DMS114 treated with DMSO at 0.1 percent for 48 hours (cell line): ENCODE measurements around the gene TAF1A.

ENCODE experiments used
- DNase-seq: peaks from one replicate; lab custom pipeline; 2025; ENCODE audit not compliant: unreplicated experiment; lab: John Stamatoyannopoulos, UW

The TAF1A gene

GRCh38 chr1:222539951-222540597, 49.7 kb downstream of the TAF1A start:
- DNase-seq: no peak

GRCh38 chr1:222535455-222535854, 54.3 kb downstream of the TAF1A start:
- DNase-seq: no peak

DNA sequence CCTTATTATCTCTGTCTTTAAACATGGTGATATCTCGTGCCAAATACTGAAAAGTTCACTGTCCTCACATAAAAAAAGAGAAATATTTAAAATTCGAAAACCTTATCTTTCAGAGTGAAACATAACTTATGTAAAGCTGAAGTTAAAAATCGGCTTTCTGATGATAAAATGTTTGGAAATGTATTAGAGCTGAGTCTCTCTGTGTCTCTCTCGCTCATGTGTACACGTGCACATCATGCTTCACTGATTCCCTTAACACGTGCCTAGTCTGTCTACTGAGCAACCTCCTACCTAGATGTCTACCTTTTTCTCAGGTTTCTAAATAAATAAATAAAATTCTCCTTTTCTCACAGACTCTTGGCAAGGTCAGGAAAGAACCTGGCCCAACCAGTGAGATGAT, 58.9 kb downstream of the TAF1A start:
- no peak for DNase-seq

DNA sequence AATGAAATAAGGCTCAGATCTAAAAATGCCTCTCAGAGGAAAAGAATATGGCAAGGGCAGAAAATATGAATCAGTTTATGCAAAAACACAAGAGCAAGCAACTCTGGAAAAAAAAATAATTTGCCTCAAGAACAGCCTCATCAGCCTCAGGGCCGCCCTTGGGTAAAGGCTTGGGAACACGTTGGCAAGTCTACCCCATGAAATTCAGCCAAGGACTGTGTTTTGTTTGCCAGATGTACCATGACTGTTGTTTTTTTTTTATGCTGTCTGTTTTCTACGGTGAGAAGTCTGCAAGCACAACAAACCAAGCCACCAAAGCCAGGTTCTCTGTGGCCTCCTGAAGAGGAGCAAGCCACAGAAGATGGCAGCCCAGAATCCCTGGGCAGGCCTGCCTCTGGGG, 59.8 kb downstream of the TAF1A start:
- DNase-seq: no peak

- DNase-seq: no peak
These were observed 60.6 kb downstream of the TAF1A start for GRCh38 chr1:222529181-222529580.

DNA sequence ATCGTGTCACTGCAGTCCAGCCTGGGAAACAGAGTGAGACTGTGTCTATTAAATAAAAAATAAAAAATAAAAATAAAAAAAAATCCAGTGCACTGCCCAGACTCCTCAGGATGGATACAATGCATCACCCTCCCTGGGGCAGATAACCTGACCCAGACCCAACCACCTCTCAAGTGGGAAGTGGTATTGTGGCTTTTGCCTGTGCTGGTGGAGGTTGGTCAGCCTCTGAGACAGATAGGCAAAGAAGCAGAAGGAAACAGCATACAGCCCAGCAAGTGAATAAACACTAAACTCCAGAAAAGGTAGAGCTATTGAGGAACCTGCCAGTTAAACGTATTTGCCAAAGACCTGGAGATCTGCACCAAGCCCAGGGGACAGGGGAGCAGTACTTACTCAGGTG, 63.8 kb downstream of the TAF1A start:
- no peak for DNase-seq

DNA sequence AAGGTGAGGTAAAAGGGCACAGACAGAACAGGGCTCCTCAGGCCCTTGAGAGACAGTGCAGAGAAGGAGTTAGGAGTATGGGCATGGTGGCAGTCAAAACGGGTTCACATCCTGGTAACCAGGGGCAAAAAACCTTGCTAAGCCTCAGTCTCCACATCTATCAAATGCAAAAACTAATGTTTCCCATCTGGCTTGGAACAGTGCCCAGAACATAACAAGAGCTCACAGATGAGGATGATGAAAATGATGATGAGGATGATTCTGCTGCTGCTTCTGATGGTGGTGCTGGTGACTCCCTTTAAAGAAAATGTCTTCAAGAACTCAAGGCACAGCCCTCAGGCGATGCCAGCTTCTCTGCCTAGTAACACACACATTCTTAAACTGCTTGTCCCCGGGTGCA, 65.9 kb downstream of the TAF1A start:
- DNase-seq: no peak

DNA sequence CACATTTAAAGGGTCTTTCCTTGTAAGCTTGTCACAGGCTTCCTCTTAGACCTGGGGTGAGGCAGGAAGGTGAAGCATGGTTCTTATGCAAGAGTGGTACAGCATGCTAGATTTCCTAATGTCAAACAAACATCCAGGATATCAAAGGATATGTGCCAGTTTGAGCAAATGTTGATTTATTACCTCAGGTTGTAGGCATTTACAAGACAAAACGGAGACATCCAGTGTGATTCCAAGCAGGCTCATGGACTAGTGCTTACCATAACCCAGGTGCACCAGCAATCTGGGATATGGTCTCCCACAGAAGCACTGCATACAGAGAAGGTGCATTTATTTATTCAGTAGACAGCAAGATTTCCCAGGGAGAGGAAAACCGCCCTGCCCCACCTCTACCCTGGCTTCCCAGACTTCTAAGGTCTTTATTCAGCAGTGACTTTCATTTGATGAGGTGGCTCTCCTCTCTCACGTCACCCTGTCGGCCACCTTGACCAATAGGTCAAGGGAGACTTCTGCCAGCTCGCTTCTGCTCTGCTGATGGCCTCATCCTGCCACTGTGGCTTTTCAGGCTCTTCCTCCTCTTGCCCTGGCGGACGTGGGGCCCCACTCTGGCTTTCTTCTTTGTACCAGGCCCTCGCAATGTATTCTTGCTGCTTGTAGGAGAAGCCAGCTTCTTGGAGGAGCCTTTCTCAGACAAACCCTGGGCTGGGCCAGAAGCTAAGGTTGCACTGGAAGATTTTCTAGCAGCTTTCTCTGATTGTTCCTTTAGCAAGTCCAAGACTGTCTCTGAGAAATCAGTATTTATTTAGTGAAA, 67.4 kb downstream of the TAF1A start:
- DNase-seq: no peak

GRCh38 chr1:222521299-222522104, 68.2 kb downstream of the TAF1A start:
- no peak for DNase-seq
